K562 (cell line): ENCODE data around the gene RNASEH2A. TPM values are rescaled to one million over a fixed set of nuclear protein-coding genes. Genes with fewer than 3 reads are reported as not detected.

ENCODE experiments used
- ATAC-seq: fragments of 200-7000 bp; cut with Tn5 transposase; 3 replicates; pipeline ENCODE4 v1.9.1; 2020; ENCODE audit warnings: moderate library complexity
- BruUV-seq: library from RNA; stranded (reverse); fragments of 400-500 nt; replicated peaks from 2 replicates; lab custom pipeline; 2021; lab: Mats Ljungman, UMichigan
- CTCF ChIA-PET: fragments of 300-600 bp; formaldehyde crosslinking; extraction: SDS; loops from one replicate; lab custom pipeline; 2021; ENCODE audit warnings: low intra/inter-chr PET ratio; lab: Yijun Ruan, JAX
- POLR2A ChIA-PET: fragments of 300-600, 350-650 bp; sonication (Branson Sonifier 250); formaldehyde crosslinking; extraction: SDS; loops from one replicate; lab custom pipeline; 2021; ENCODE audit warnings: antibody characterized with exemption, inconsistent platforms; lab: Yijun Ruan, JAX
- DNase-seq, 4 experiments: peaks; one replicate each; pipeline versions ENCODE4 v3.0.0 to v3.0.0-alpha.2; 2011 to 2018; ENCODE audit warnings: low spot score in 3 of 4, mixed read lengths in 3 of 4; ENCODE audit errors: extremely low read depth in 1 of 4
- FAIRE-seq: peaks from 2 replicates; lab custom pipeline; 2011; peaks lifted over from hg19 to GRCh38; lab: Jason Lieb, UNC
- H2AFZ ChIP-seq: 2 replicates; pipeline ENCODE4 v1.6.0; 2011; ENCODE audit warnings: low read depth, low read length, control low read depth, inconsistent platforms
- H3K27ac ChIP-seq: fragments of 200-600 bp; 3 replicates; pipeline ENCODE4 v1.8.0; 2011; ENCODE audit warnings: low read depth, mild to moderate bottlenecking, control low read depth, inconsistent platforms, low read length, moderate library complexity, mixed read lengths; ENCODE audit errors: extremely low read depth
- H3K27me3 ChIP-seq, 2 experiments: fragments of 300-600 bp in 1 of 2; 2 replicates in 1 of 2; 3 replicates in 1 of 2; pipeline versions ENCODE4 v1.6.0 to v1.8.0; 2011; ENCODE audit warnings: inconsistent platforms in 2 of 2, low read length in 2 of 2, mild to moderate bottlenecking in 1 of 2, mixed read lengths in 1 of 2, moderate library complexity in 1 of 2; ENCODE audit not compliant: control insufficient read depth in 2 of 2, insufficient read depth in 2 of 2
- H3K36me3 ChIP-seq: fragments of 300-600 bp; 3 replicates; pipeline ENCODE4 v1.8.0; 2011; ENCODE audit warnings: mild to moderate bottlenecking, low read length, inconsistent platforms; ENCODE audit not compliant: control insufficient read depth, insufficient read depth
- H3K4me1 ChIP-seq, 2 experiments: fragments of 200-600 bp in 1 of 2; replicated peaks in 1 of 2; 2 replicates in 1 of 2; 3 replicates in 1 of 2; pipeline versions ENCODE4 v1.5.1 to v1.8.0; 2011; ENCODE audit warnings: inconsistent platforms in 2 of 2, low read length in 2 of 2, mild to moderate bottlenecking in 1 of 2, mixed read lengths in 1 of 2, moderate library complexity in 1 of 2; ENCODE audit not compliant: control insufficient read depth in 2 of 2, insufficient read depth in 2 of 2
- H3K4me2 ChIP-seq: 2 replicates; pipeline ENCODE4 v1.6.1; 2011; ENCODE audit warnings: low read length, control low read depth, inconsistent platforms, mixed read lengths; ENCODE audit not compliant: insufficient read depth
- H3K4me3 ChIP-seq: fragments of 200-600 bp; sonication (generic), shearing (Covaris generic); 2 replicates; pipeline ENCODE4 v1.5.1; 2016; ENCODE audit warnings: control low read depth, inconsistent platforms
- H3K79me2 ChIP-seq: fragments of 200-600 bp; 3 replicates; pipeline ENCODE4 v1.8.0; 2011; ENCODE audit warnings: low read length, inconsistent platforms; ENCODE audit not compliant: control insufficient read depth, insufficient read depth
- H3K9ac ChIP-seq, 2 experiments: 2 replicates each; pipeline versions ENCODE4 v1.6.0 to v1.6.1; 2011; ENCODE audit warnings: low read depth in 2 of 2, low read length in 2 of 2, control low read depth in 1 of 2, inconsistent platforms in 1 of 2, mild to moderate bottlenecking in 1 of 2, mixed read lengths in 1 of 2; ENCODE audit not compliant: insufficient read depth in 1 of 2
- H3K9me1 ChIP-seq: one replicate; pipeline ENCODE4 v1.6.0; 2011; ENCODE audit warnings: inconsistent platforms, mild to moderate bottlenecking, low read length, moderate library complexity; ENCODE audit not compliant: control insufficient read depth, insufficient read depth
- H3K9me3 ChIP-seq: replicated peaks from 2 replicates; pipeline ENCODE4 v1.5.1; 2011; ENCODE audit warnings: low read depth, low read length, inconsistent platforms; ENCODE audit not compliant: control insufficient read depth, insufficient read depth
- H4K20me1 ChIP-seq: replicated peaks from 2 replicates; pipeline ENCODE4 v1.6.1; 2011; ENCODE audit warnings: low read length, inconsistent platforms, mixed read lengths; ENCODE audit not compliant: control insufficient read depth, insufficient read depth
- ARID2 ChIP-seq: fragments of 450-650 bp; IDR thresholded peaks from 2 replicates; pipeline ENCODE4 v1.6.1; 2017; ENCODE audit warnings: antibody characterized with exemption, mild to moderate bottlenecking
- CREB5 ChIP-seq: fragments of 250-450 bp; sonication (Bioruptor Pico); IDR thresholded peaks from 2 replicates; pipeline ENCODE4 v1.5.0; 2020; ENCODE audit warnings: mild to moderate bottlenecking
- DIDO1 ChIP-seq: fragments of 450-650 bp; IDR thresholded peaks from 2 replicates; pipeline ENCODE4 v1.6.1; 2016; ENCODE audit warnings: low read depth, missing biosample characterization, missing genetic modification characterization
- FOXK2 ChIP-seq, 2 experiments: fragments of 450-650 bp; IDR thresholded peaks in 1 of 2; conservative IDR thresholded peaks in 1 of 2; 2 replicates each; pipeline ENCODE4 v1.6.1; 2016; ENCODE audit warnings: low read depth in 2 of 2, mild to moderate bottlenecking in 1 of 2
- HNRNPK ChIP-seq: fragments of 200-400 bp; formaldehyde crosslinking; IDR thresholded peaks from one replicate; pipeline ENCODE4 v1.6.1; 2018; ENCODE audit warnings: mild to moderate bottlenecking, low read depth, low read length; ENCODE audit not compliant: poor library complexity, severe bottlenecking
- JUNB ChIP-seq: fragments of 450-650 bp; formaldehyde crosslinking; conservative IDR thresholded peaks from 2 replicates; pipeline ENCODE4 v1.4.0; 2020; ENCODE audit warnings: mild to moderate bottlenecking
- MAZ ChIP-seq, 2 experiments: fragments of 450-650 bp in 1 of 2; sonication (generic) in 1 of 2; formaldehyde crosslinking; IDR thresholded peaks in 1 of 2; conservative IDR thresholded peaks in 1 of 2; 2 replicates each; pipeline versions ENCODE4 v1.4.0 to v1.5.0; 2020; ENCODE audit warnings: mild to moderate bottlenecking in 1 of 2, missing genetic modification reagents in 1 of 2
- MTF1 ChIP-seq: fragments of 250-450 bp; sonication (Bioruptor Pico); IDR thresholded peaks from 2 replicates; pipeline ENCODE4 v1.9.0; 2021; ENCODE audit warnings: moderate library complexity, mild to moderate bottlenecking, inconsistent platforms, borderline replicate concordance
- ZBTB26 ChIP-seq: fragments of 450-650 bp; formaldehyde crosslinking; IDR thresholded peaks from 2 replicates; pipeline ENCODE4 v1.4.0; 2022; ENCODE audit warnings: missing genetic modification characterization
- ZC3H8 ChIP-seq: fragments of 450-650 bp; IDR thresholded peaks from 2 replicates; pipeline ENCODE4 v1.6.1; 2017
- ZNF395 ChIP-seq: fragments of 200-800 bp; sonication (Bioruptor generic); IDR thresholded peaks from 2 replicates; pipeline ENCODE4 v1.6.1; 2017; ENCODE audit warnings: missing genetic modification characterization, missing compliant biosample characterization
- ZNF592 ChIP-seq: fragments of 450-650 bp; IDR thresholded peaks from 2 replicates; pipeline ENCODE4 v1.6.1; 2017; ENCODE audit warnings: antibody characterized with exemption, mild to moderate bottlenecking
- whole genome bisulfite sequencing: fragments of 100-300 bp; shearing (Covaris generic); methylation state at CpG from one replicate; pipeline ENCODE4 v1.1.6; 2016; ENCODE audit warnings: low coverage, mixed read lengths; ENCODE audit not compliant: insufficient coverage; ENCODE audit errors: missing lambda C conversion rate; 5-methylcytosine and 5-hydroxymethylcytosine counted together
- in situ Hi-C: fragments of 300-500 bp; cut with MboI; formaldehyde crosslinking; loops from 4 replicates; pipeline ENCODE4 v1.15.0; 2018; ENCODE audit warnings: inconsistent platforms, mixed read lengths
- intact Hi-C: fragments of 100-400 bp; cut with micrococcal nuclease; formaldehyde crosslinking; loops from 2 replicates; pipeline ENCODE4 v1.14.2; 2022
- polyA plus RNA-seq, 8 experiments: library from polyadenylated mRNA; depleted of rRNA in 4 of 8; stranded (reverse) in 5 of 8; unstranded in 3 of 8; fragments of >200 nt; fragmentation: Nextera tagmentation in 2 of 8; fragmentation: Illumina TruSeq in 1 of 8; extraction: Ambion mirVana in 2 of 8; extraction: Trizol in 1 of 8; gene quantifications; 2 replicates each; pipeline versions ENCODE4 v1.2.1 to v1.2.3, GENCODE V29; 2011 to 2014; ENCODE audit warnings: inconsistent platforms in 1 of 8, missing spikeins in 1 of 8
- total RNA-seq, 7 experiments: library from RNA; depleted of rRNA in 6 of 7; stranded (reverse); fragments of >200 nt in 6 of 7; fragmentation: Illumina TruSeq in 2 of 7; extraction: Trizol in 2 of 7; gene quantifications; 2 replicates each; pipeline versions ENCODE4 v1.2.1 to v1.2.3, GENCODE V29; 2011 to 2021; ENCODE audit warnings: low replicate concordance in 1 of 7

Gene RNASEH2A
- total and polyA plus RNA-seq, 9 of the 15 experiments (the other 6 are each of a cell fraction or from before 2014, with no cell fraction given) = 22.3 to 78.0 (median 61.7) TPM

GRCh38 chr19:12785431-12786031, 20.9 kb upstream of the RNASEH2A start:
- H3K9me3 ChIP-seq = no peaks in the 10 kb centered on the region
- CTCF ChIA-PET = no interaction called here
- H4K20me1 ChIP-seq = no peaks in the 10 kb centered on the region
- peaks cover 70 to 78% of the 10 kb centered on the region in 2 experiments for H3K4me1 ChIP-seq
- H3K27ac ChIP-seq = peak overlapping the region; percentile 97
- no TSS peak for BruUV-seq
- POLR2A ChIA-PET = no interaction called here
- no peak for ATAC-seq
- no peak overlapping the region for H3K4me3 ChIP-seq
- peak overlapping the region; percentile 73 to 79; a peak in 3 of 4 replicates for H3K9ac ChIP-seq
- H3K9me1 ChIP-seq = no peaks in the 10 kb centered on the region
- 82% methylated on average over 4 of the region's 4 CpGs for WGBS
- 0 out of 2 replicates have a peak overlapping the region, but pooled peaks have one; percentile 10 for H2AFZ ChIP-seq
- peak overlapping the region; percentile 95; the same call in 1 of the 2 replicates for H3K4me2 ChIP-seq
- no peak for DNase-seq
- in situ Hi-C loops = no loop called here
- H3K27me3 ChIP-seq = no peaks in the 10 kb centered on the region
- intact Hi-C loops = no loop called here
- peaks cover 5% of the 10 kb centered on the region; the same call in 2 of the 3 replicates for H3K79me2 ChIP-seq
- no peaks in the 10 kb centered on the region for H3K36me3 ChIP-seq
- FAIRE-seq = peak; percentile 49
- TF ChIP-seq ARID2 (0 out of 2 replicates have a peak, but pooled peaks have one; percentile 15), ZNF592 (peak; percentile 22; the same call in 1 of the 2 replicates), ZNF395 (CRISPR knock-in tag) (0 out of 2 replicates have a peak, but pooled peaks have one; percentile 19), MTF1 (CRISPR knock-in tag) (no peak), JUNB (CRISPR knock-in tag) (0 out of 2 replicates have a peak, but pooled peaks have one; percentile 27), CREB5 (no peak), HNRNPK (no peak), ZBTB26 (CRISPR knock-in tag) (0 out of 2 replicates have a peak, but pooled peaks have one; percentile 1), MAZ (CRISPR knock-in tag; conservative IDR thresholded peaks at IDR 0.05 in 1 of 2, IDR thresholded peaks at IDR 0.05 in 1 of 2) (peak in 1 of 2 experiments; percentile 45; a peak in 1 of 4 replicates), FOXK2 (conservative IDR thresholded peaks at IDR 0.05 in 1 of 2, IDR thresholded peaks at IDR 0.05 in 1 of 2; ENCODE audit: low read depth in 2 of 2) (0 out of 4 replicates have a peak, but pooled peaks of 1 of the 2 experiments have one; percentile 17), ZC3H8 (peak; percentile 6; the same call in 1 of the 2 replicates), DIDO1 (tag) (no peak)
